GM12872 (cell line): Measurements from ENCODE around the gene SLC35F5.

Experiments
- CTCF ChIP-seq: IDR thresholded peaks from 3 replicates; pipeline ENCODE4 v1.5.1; 2011; ENCODE audit warnings: low read depth, mild to moderate bottlenecking, low read length, moderate library complexity; ENCODE audit not compliant: insufficient read depth

Gene SLC35F5

GRCh38 chr2:113679457-113679856 is 77.0 kb downstream of the SLC35F5 start:
- TF ChIP-seq CTCF = no peak

DNA sequence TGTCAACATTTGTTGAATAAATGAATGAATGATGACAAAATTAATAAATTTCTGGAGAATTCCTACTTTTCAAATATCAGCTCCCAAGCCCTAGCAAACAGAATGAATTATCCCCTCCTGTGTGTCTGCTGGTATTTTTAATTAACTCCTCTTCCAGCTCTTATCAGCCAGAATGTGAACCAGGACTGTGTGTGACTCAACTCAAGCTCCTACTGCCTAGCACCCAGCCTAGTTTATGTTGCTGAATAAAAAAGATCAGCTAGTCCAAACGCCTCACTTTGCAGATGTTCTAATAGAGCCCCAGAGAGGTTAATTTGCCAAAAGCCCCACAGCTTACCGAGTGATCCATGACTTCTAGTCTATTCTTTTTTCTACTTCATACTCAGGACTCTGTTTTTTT is 79.1 kb downstream of the SLC35F5 start:
- TF ChIP-seq CTCF = no peak

DNA sequence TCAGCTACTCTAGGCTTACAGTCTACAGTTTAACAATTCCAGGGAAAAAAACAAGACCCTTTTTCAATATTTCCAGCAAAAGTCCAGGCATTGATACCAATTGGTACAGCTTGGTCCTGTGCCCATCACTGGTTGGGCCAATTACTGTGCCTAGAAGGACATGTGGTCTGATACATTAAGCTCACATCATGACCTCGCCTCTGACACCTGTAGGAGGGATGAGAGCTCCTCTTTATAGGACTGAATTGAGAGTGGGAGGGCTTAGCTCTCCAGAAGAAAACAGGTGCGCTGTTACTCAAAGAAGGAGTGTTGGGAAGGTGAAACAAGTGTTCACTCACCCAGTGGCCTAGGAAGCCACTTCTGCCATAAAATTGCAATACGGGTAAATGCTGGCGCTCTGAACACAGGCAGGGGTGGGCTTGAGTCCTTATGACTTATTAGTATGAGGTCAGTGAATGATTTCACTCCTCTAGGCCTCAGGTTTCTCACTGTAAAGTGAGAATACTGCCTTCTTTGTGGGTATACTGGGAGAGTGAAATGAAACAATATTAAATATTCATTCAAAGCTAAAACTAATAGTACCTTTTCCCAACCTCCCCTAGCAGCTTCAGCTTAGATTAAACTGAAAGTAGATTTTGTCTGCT is 79.7 kb downstream of the SLC35F5 start:
- no peak for TF ChIP-seq CTCF

- no peak for TF ChIP-seq CTCF
Measured at GRCh38 chr2:113675875-113676274, 80.6 kb downstream of the SLC35F5 start.

- no peak for TF ChIP-seq CTCF
Measured at GRCh38 chr2:113672326-113672932, 84.0 kb downstream of the SLC35F5 start.
